Measurements from ENCODE around the gene TIPARP. TPM values are rescaled to one million over a fixed set of nuclear protein-coding genes. Genes with fewer than 3 reads are reported as not detected.

TIPARP gene
- total and polyA plus RNA-seq, 2 donors (not counting 1 experiment from before 2014, with no cell fraction given) = 11.2 to 42.5 TPM

DNA sequence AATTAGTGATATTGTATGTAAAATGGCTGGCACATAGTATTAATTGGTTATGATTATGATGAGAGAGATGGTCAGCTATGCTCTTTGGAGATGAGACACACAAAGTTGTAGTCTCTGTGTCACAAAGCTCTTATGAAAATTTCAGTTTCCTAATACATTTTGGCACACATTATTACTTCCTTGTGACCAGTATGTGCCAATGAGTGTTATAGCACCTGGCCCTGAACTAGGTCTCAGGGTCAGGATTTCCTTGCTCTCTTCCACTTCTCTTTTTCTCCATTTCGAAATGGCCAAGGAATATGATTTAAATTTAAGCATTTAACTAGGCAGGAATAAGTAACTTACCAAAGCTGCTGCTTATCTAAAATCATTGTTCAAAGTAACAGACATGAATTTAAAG, 28.0 kb downstream of the TIPARP start:
- Mint-ChIP-seq H3K27ac (no peak overlapping the region), H3K9me3 (ENCODE audit: insufficient read depth) (no peaks in the 10 kb centered on the region), H3K4me3 (no peak overlapping the region), H3K4me1 (peaks cover 20% of the 10 kb centered on the region), H3K27me3 (no peaks in the 10 kb centered on the region)
- no CpG with 5 or more reads among the region's 1 CpG for WGBS (ENCODE audit: insufficient coverage)
- H2AFZ ChIP-seq (ENCODE audit: insufficient read depth, low read depth, low read length, poor library complexity, severe bottlenecking) = no peak overlapping the region
- no peaks in the 10 kb centered on the region for H3K79me2 ChIP-seq (ENCODE audit: control insufficient read depth, insufficient read depth, low read length)
- POLR2A ChIA-PET = interaction anchor here (0.7 kb wide), 1 partner anchor 9 kb away, joined by 3 read pairs; no protein-coding TSS in a partner anchor
- peaks cover 13 to 19% of the 10 kb centered on the region in 2 donors for H3K4me1 ChIP-seq (ENCODE audit: control insufficient read depth in 2 of 2, insufficient read depth in 2 of 2, low read length in 2 of 2)
- peaks cover 0 to 2% (median 0%) of the 10 kb centered on the region in 3 donors for H3K9me3 ChIP-seq (ENCODE audit: control extremely low read depth in 1 of 3, control insufficient read depth in 2 of 3, insufficient read depth in 1 of 3, low read length in 2 of 3)
- CTCF ChIA-PET = interaction anchor here (1.2 to 1.5 kb wide), 2 partner anchors 27 to 379 kb away, joined by 3 to 5 read pairs; no protein-coding TSS in a partner anchor
- no peak overlapping the region for H3K27ac ChIP-seq (ENCODE audit: low read length in 2 of 2)
- intact Hi-C loops (cut with micrococcal nuclease) = no loop called here
- peaks cover 7% of the 10 kb centered on the region for H4K20me1 ChIP-seq (ENCODE audit: control insufficient read depth, insufficient read depth, low read length, poor library complexity, severe bottlenecking)
- DNase-seq (no peak), ATAC-seq (ENCODE audit: low read depth) (no peak)
- H3K36me3 ChIP-seq (replicated peaks in 1 of 2; ENCODE audit: control extremely low read depth in 1 of 2, control insufficient read depth in 1 of 2, extremely low read depth in 1 of 2, insufficient read depth in 2 of 2, low read length in 1 of 2) = peaks cover 6 to 32% of the 10 kb centered on the region in 2 experiments
- no peak for TF ChIP-seq EZH2 (IDR thresholded peaks at IDR 0.05; ENCODE audit: borderline replicate concordance, insufficient read depth, low read depth, low read length, poor library complexity, severe bottlenecking)
- TF ChIP-seq, protein P1, sequence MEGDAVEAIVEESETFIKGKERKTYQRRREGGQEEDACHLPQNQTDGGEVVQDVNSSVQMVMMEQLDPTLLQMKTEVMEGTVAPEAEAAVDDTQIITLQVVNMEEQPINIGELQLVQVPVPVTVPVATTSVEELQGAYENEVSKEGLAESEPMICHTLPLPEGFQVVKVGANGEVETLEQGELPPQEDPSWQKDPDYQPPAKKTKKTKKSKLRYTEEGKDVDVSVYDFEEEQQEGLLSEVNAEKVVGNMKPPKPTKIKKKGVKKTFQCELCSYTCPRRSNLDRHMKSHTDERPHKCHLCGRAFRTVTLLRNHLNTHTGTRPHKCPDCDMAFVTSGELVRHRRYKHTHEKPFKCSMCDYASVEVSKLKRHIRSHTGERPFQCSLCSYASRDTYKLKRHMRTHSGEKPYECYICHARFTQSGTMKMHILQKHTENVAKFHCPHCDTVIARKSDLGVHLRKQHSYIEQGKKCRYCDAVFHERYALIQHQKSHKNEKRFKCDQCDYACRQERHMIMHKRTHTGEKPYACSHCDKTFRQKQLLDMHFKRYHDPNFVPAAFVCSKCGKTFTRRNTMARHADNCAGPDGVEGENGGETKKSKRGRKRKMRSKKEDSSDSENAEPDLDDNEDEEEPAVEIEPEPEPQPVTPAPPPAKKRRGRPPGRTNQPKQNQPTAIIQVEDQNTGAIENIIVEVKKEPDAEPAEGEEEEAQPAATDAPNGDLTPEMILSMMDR (IDR thresholded peaks at IDR 0.05) = no peak
- H3K9ac ChIP-seq (ENCODE audit: low read length) = no peak overlapping the region
- no peaks in the 10 kb centered on the region for H3K27me3 ChIP-seq (replicated peaks in 1 of 4; ENCODE audit: control extremely low read depth in 1 of 4, control insufficient read depth in 3 of 4, insufficient read depth in 4 of 4, low read length in 3 of 4)
- H3K4me3 ChIP-seq (ENCODE audit: control extremely low read depth in 1 of 5, extremely low read depth in 1 of 5, insufficient read depth in 1 of 5, low read depth in 2 of 5, low read length in 4 of 5) = no peak overlapping the region
- H3K4me2 ChIP-seq (replicated peaks; ENCODE audit: low read depth, low read length, poor library complexity, severe bottlenecking) = no peak overlapping the region

DNA sequence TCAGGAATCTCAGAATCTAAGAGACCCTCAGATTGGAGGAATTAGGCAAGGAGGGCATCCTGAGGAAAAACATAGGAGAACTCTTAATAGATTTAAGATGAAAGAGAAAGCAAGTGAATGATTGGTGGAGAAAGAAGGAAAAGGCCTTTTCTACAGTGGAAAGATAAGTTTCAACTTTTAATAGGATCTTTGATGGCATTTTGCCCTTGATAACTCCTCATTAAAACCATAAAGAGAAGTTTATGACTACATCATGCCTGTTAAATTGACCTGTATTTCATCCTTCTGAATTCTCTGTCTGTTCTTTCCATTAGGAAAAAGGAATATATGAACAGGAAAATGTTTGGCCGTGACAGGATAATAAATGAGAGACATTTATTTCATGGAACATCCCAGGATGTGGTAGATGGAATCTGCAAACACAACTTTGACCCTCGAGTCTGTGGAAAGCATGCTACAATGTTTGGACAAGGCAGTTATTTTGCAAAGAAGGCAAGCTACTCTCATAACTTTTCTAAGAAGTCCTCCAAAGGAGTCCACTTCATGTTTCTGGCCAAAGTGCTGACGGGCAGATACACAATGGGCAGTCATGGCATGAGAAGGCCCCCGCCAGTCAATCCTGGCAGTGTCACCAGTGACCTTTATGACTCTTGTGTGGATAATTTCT, 30.1 kb downstream of the TIPARP start:
- Histone ChIP-seq H2AFZ (ENCODE audit: insufficient read depth, low read depth, low read length, poor library complexity, severe bottlenecking) (no peak overlapping the region), H3K4me3 (ENCODE audit: control extremely low read depth in 1 of 5, extremely low read depth in 1 of 5, insufficient read depth in 1 of 5, low read depth in 2 of 5, low read length in 4 of 5) (no peak overlapping the region), H3K9me3 (ENCODE audit: control extremely low read depth in 1 of 3, control insufficient read depth in 2 of 3, insufficient read depth in 1 of 3, low read length in 2 of 3) (peaks cover 0 to 2% (median 0%) of the 10 kb centered on the region in 3 donors), H3K79me2 (ENCODE audit: control insufficient read depth, insufficient read depth, low read length) (no peaks in the 10 kb centered on the region), H3K4me2 (replicated peaks; ENCODE audit: low read depth, low read length, poor library complexity, severe bottlenecking) (no peak overlapping the region), H3K4me1 (ENCODE audit: control insufficient read depth in 2 of 2, insufficient read depth in 2 of 2, low read length in 2 of 2) (peaks cover 13 to 19% of the 10 kb centered on the region in 2 donors), H3K36me3 (replicated peaks in 1 of 2; ENCODE audit: control extremely low read depth in 1 of 2, control insufficient read depth in 1 of 2, extremely low read depth in 1 of 2, insufficient read depth in 2 of 2, low read length in 1 of 2) (peaks cover 7 to 27% of the 10 kb centered on the region in 2 experiments), H4K20me1 (ENCODE audit: control insufficient read depth, insufficient read depth, low read length, poor library complexity, severe bottlenecking) (peaks cover 4% of the 10 kb centered on the region), H3K27ac (ENCODE audit: low read length in 2 of 2) (no peak overlapping the region), H3K9ac (ENCODE audit: low read length) (no peak overlapping the region), H3K27me3 (replicated peaks in 1 of 4; ENCODE audit: control extremely low read depth in 1 of 4, control insufficient read depth in 3 of 4, insufficient read depth in 4 of 4, low read length in 3 of 4) (no peaks in the 10 kb centered on the region)
- no peak for TF ChIP-seq EZH2 (IDR thresholded peaks at IDR 0.05; ENCODE audit: borderline replicate concordance, insufficient read depth, low read depth, low read length, poor library complexity, severe bottlenecking)
- TF ChIP-seq, protein P1 (IDR thresholded peaks at IDR 0.05) = no peak
- intact Hi-C loops (cut with micrococcal nuclease) = no loop called here
- CTCF ChIA-PET = no interaction called here
- no peaks in the 10 kb centered on the region for H3K9me3 Mint-ChIP-seq (ENCODE audit: insufficient read depth)
- H3K4me3 Mint-ChIP-seq = no peak overlapping the region
- no peak overlapping the region for H3K27ac Mint-ChIP-seq
- ATAC-seq (ENCODE audit: low read depth) (no peak), DNase-seq (no peak)
- WGBS (ENCODE audit: insufficient coverage) = 100% methylated on average over 3 of the region's 4 CpGs
- H3K4me1 Mint-ChIP-seq = peaks cover 20% of the 10 kb centered on the region
- H3K27me3 Mint-ChIP-seq = no peaks in the 10 kb centered on the region
- POLR2A ChIA-PET = no interaction called here
